Mammary epithelial cell (primary cell): ENCODE measurements around the gene WDR31.

ENCODE experiments used
- EZH2 ChIP-seq: IDR thresholded peaks from 2 replicates; pipeline ENCODE4 v1.6.1; 2012; ENCODE audit warnings: low read length, inconsistent platforms, borderline replicate concordance
- TF ChIP-seq, protein P1 (sequence below), 2 donors: IDR thresholded peaks in 1 of 2; conservative IDR thresholded peaks in 1 of 2; 2 replicates each; pipeline ENCODE4 v1.5.1; 2011 to 2012; ENCODE audit warnings: inconsistent platforms in 2 of 2, low read length in 2 of 2, mild to moderate bottlenecking in 2 of 2, control low read depth in 1 of 2, low read depth in 1 of 2; ENCODE audit not compliant: insufficient read depth in 1 of 2; ENCODE audit errors: extremely low read depth in 1 of 2

DNA sequence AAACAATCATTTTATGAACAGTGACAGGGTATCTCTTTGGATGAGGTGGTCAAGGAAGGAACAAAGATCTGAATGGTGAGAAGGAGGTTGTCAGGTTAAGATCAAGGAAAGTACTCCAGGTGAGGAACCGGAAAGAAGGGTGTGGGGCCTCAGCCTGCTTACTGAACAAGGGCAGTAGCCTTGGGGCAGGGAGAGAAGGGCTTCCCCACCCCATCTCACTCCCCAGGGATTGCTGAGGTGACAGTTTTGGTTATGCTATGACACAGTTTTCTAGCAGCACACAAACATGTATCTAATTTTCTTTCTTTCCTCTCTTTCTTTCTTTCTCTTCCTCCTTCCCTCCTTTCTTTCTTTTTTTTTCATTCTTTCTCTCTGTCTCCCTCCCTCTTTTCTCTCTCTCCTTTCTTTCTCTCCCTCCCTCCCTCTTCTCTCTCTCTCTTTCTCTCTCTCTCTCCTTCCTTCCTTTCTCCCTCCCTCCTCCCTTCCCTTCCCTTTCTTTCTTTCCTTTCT is 40.8 kb upstream of the WDR31 start:
- TF ChIP-seq, protein P1, sequence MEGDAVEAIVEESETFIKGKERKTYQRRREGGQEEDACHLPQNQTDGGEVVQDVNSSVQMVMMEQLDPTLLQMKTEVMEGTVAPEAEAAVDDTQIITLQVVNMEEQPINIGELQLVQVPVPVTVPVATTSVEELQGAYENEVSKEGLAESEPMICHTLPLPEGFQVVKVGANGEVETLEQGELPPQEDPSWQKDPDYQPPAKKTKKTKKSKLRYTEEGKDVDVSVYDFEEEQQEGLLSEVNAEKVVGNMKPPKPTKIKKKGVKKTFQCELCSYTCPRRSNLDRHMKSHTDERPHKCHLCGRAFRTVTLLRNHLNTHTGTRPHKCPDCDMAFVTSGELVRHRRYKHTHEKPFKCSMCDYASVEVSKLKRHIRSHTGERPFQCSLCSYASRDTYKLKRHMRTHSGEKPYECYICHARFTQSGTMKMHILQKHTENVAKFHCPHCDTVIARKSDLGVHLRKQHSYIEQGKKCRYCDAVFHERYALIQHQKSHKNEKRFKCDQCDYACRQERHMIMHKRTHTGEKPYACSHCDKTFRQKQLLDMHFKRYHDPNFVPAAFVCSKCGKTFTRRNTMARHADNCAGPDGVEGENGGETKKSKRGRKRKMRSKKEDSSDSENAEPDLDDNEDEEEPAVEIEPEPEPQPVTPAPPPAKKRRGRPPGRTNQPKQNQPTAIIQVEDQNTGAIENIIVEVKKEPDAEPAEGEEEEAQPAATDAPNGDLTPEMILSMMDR (conservative IDR thresholded peaks at IDR 0.05 in 1 of 2, IDR thresholded peaks at IDR 0.05 in 1 of 2; ENCODE audit: extremely low read depth in 1 of 2, insufficient read depth in 1 of 2, low read depth in 1 of 2, low read length in 2 of 2): no peak
- no peak for TF ChIP-seq EZH2
